ENCODE data around the gene UBA7.
"Not testable (repeated sequence)": the region's sequence is repeated elsewhere in the genome, so short reads cannot be mapped to it uniquely, and the experiment has no call there.

Gene UBA7

DNA sequence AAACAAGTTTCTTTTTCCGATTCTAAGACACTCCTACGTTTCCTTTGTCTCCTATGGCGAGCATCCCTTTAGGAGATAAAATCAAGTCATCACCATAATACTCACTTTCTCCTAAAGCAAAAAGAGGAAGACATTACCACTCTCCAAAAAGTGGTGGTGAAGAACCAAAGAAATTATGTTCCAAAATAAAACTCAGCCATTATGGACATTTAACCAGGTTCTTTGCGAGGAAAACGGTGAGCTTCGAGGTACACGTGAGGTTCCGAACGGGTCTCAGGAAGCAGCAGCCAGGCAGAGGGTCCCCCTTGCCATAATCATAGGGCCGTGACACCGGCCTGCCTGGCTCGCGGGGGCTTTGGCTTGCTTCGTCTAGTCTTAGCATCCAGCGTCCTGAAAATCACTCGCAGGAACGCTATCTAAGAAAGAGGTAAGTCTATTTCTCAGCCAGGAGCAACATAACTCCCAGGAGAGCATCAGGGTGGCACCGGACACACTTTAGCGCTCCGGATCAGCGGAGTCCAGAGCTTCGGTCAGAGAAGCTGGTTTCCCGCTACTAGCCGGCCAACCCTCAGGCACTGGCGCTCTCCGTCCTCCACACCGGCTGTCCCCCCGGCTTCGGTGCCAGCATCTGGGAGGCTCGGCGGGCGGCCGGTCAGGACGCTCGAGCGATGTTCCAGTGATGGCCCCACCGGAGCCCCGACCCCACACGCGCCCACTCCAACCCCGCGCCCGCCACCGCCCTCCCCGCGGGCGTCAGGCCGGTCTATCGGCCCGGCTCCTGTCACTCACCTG lies 28.0 kb downstream of the UBA7 start:
- peak in 3 of 5 donors; percentile 20 to 29 (median 23) for DNase-seq

DNA sequence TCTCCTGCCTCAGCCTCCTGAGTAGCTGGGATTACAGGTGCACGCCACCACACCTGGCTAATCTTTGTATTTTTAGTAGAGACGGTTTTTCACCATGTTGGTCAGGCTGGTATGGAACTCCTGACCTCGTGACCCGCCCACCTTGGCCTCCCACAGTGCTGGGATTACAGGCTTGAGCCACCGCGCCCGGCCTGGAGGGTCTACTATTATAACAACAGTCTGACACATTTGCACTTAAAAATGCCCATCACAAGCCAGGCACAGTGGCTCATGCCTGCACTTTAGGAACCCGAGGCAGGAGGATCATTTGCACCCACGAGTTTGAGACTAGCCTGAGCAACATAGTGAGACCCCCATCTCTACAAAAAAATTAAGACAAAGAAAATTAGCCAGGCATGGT lies 31.5 kb downstream of the UBA7 start:
- not testable (repeated sequence) for DNase-seq

DNA sequence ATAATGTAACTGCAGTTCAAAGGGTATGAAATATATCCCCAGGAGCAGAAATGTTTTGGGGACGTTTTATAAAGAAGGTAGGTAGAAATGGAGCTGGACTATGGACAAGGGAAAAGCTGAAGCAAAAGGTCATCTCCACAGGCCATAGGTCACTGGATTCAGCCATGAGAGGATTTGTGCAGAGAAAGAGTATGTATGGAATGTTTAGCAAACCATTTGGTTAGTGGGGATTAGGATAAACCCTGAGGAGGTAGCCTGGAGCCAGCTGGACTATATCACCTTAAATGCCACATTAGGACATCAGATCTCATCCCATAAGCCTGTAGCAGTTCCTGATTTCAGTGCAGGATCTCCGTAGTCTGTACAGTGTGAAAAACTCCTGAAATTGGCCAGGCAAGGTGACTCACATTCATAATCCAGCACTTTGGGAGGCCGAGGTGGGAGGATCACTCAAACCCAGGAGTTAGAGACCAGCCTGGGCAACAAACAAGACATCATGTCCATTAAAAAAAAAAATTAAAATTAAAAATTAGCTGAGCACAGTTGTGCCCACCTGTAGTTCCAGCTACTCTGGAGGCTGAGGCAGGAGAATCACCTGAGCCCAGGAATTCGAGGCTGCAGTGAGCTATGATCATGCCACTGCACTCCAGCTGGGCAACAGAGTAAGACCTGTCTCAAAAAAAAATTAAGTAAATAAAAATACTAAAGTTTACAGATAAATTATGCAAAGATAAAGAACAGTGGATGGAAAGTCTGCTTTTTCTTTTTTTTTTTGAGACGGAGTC lies 32.1 kb downstream of the UBA7 start:
- DNase-seq: no peak

DNA sequence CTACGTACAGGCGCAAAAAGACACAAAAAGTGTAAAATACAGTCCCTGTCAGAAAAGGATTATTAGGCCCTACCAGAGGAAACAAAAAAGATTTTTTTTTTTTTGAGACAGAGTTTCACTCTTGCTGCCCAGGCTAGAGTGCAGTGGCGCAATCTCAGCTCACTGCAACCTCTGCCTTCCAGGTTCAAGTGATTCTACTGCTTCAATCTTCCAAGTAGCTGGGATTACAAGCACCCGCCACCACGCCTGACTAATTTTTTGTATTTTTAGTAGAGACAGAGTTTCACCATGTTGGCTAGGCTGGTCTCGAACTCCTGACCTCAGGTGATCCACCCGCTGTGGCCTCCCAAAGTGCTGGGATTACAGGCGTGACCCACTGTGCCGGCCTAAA lies 32.8 kb downstream of the UBA7 start:
- DNase-seq: not testable (repeated sequence)

DNA sequence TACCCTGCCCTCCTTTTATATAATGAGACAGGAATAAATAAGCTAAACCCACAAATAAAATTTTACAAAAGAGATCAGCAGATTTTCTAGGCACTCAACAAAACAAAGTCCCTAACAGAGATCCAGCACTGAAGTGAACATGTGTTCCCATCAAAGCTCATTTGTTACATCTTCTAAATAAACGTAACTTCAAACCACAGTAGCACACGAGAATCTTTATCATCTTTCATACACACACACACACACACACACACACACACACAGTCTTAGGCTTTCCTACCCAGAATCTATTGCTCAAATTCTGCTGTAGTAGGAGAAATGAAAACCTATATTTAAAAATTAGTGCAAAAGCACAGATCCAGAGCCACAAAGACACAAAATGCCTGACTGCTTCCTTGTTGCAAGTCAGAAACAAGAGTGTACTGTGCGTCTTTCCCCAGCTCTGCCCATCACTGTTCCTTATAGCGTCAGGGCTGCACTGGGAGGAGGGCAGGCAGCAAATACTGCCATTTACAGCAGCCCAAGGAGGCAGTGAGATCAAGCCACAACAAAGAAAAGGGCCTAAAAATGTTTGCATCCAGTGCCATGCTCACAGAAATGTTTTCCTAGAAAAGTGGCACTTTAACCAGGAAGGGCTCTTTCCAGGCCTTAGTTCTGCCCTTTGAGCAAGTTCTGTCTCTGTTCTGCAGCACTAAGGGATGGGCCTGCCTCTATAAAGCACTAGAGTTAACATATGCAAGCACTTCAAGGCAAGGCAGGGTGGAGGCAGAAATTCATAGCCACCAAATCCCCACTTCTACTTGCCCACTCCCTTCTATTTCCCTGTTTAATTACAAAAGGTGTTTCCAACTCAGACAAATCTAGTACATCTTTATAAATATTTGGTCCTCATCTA lies 33.4 kb downstream of the UBA7 start:
- no peak for DNase-seq

DNA sequence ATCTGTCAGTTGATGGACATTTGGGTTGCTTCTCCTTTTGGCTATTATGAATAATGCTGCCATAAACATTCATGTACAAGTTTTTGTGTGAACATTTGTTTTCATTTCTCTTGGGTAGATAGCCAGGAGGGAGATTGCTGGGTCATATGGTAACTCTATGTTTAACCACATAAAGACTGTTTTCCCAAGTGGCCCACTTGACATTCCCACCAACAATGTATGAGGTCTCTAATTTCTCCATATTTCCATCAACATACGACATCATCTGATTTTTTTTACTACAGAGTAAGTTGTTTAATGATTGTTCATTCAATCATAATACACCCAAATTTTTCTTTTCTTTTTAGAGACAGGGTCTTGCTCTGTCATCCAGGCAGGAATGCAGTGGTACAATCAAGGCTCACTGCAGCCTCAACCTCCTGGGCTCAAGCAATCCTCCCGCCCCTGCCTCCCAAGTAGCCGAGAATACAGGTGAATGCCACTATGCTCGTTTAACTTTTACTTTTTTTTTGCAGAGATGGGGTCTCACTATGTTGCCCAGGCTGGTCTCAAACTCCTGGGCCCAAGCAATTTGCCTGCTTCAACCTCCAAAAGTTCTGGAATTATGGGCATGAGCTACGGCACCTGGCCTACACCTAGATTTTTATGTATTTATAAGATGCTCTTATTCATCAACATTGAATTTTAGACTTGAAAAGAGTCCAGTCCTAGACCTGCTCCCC lies 34.2 kb downstream of the UBA7 start:
- no peak for DNase-seq

DNA sequence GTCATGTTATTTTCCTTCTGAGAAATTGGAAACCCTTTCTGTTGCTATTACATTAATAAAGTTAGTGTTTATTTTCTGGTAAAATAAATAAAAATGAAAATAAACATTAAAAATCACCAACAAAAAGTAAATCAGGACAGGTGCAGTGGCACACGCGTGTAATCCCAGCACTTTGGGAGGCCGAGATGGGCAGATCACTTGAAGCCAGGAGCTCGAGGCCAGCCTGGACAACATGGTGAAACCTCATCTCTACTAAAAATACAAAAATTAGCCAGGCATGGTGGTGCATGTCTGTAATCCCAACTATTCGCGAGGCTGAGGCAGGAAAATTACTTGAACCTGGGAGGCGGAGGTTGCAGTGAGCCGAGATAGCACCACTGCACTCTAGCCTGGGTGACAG lies 37.7 kb downstream of the UBA7 start:
- not testable (repeated sequence) for DNase-seq

DNA sequence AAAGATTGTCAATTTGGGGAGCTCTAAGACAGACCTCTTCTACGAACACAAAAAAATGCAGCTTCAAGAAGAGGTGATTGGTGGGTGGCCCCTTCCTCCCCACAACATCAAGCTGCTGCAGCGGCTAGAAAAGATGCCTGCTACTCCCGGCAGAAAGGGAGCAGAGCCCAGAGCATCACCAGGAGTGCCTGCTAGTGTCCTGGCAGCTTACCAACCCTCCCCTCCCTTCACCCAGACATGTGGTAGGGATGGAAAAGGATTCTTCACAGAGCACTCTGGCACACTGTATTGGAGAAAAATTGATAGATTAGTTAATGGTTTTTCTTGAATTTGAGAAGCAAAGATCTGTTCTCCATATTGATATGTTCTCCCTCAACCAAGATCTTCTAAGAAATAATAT lies 38.2 kb downstream of the UBA7 start:
- no peak for DNase-seq

DNA sequence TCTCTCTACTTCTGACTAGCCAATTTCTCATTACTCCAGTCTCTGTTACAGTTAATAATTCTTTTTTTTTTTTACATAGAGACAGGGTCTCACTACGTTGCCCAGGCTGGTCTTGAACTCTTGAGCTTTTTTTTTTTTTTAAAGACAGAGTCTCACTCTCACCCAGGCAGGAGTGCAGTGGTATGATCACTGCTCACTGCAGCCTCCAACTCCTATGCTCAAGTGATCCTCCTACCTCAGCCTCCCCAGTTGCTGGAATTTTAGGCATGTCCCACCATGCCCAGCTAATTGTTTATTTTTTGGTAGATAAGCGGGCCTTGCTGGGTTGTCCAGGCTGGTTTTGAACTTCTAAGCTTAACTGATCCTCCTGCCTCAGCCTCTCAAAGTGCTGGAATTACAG lies 41.0 kb downstream of the UBA7 start:
- no peak for DNase-seq

DNA sequence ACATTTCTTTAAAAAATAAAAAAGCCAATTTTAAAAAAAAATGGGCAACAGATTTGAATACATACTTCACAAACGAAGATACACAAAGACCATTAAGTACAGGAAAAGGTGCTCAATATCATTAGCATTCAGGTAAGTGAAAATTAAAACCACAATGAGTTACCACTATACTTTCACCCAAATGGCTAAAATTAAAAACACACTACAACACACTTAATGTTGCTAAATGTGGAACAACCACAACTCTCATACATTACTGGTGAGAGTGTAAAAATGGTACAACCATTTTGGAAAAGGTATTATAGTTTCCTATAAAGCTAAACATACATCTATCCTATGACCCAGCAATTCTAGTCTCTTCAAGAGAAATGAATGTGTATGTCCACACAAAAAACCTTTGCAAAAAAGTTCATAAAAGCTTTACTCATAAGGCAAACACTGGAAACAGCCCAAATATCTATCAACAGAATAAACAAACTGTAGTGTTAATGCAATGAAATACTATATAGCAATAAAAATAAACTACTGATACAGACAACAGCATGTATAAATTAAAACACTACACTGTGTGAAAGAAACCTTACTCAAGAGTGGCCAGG lies 42.3 kb downstream of the UBA7 start:
- no peak for DNase-seq

DNA sequence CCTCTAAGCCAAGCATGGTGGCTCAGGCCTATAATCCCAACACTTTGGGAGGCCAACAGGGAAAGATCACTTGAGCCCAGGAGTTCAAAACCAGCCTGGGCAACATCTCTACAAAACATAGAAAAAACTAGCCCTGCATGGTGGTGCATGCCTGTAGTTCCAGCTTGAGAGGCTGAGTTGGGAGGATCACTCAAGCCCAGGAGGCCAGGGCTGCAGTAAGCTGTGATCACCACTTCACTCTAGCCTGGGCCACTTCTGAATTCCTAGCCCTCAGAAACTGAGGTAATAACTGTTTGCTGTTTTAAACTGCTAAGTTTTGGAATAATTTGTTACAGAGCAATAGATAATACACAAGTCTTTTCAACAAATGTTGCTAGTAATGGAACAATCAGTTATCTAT lies 43.8 kb downstream of the UBA7 start:
- DNase-seq: no peak

DNA sequence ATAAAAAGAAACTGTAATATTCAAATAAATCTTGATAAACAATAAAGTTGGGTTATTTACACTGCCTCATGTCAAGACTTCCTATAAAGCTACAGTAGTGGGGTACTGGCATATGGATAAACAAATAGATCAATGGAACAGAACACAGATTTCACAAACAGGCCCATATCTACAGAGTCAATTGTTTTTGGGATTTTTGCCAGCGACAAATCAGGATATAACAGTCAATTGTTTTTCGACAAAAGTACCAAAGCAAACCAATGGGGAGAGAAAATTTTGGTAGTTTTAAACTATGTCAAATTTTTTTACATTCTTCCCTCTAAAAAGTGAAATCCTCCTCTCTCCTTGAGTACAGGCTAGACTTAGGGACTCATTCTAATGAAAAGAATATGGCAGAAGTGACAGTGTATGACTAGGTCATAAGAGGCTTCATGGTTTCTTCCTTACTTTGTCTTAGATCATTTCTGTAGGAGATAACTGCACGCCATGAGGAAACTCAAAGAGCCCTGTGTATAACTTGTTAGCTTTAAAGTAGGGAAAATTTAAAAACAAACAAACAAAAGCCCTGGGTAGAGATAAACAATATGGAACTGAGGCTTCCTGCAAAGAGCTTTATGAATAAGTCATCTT lies 44.4 kb downstream of the UBA7 start:
- no peak for DNase-seq

DNA sequence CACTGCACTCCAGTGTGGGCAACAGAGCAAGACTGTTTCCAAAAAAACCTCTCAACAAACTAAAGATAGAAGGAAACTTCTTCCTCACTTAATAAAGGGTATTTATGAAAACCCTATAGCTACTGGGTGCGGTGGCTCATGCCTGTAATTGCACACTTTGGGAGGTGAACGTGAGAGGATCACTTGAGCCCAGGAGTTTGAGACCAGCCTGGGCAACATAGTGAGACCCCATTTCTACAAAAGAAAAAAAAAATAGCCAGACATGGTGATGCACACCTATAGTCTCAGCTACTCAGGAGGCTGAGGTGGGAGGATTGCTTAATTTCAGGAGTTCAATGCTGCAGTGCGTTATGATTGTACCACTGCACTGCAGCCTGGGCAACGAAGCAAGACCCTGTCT lies 49.8 kb downstream of the UBA7 start:
- DNase-seq: no peak

DNA sequence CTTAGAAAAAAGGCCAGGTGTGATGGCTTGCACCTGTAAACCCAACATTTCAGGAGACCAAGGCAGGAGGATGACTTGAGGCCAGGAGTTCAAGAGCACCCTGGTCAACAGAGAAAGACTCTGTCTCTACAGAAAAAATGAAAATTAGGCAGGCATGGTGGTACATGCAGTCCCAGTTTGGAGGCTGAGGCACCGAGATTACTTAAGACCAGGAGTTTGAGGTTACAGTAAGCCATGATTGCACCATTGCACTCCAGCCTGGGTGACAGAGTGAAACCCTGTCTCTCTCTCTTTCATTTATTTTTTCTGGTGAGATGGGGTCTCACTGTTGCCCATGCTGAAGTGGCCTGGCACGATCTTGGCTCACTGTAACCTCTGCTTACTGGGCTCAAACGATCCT lies 52.1 kb downstream of the UBA7 start:
- no peak for DNase-seq

DNA sequence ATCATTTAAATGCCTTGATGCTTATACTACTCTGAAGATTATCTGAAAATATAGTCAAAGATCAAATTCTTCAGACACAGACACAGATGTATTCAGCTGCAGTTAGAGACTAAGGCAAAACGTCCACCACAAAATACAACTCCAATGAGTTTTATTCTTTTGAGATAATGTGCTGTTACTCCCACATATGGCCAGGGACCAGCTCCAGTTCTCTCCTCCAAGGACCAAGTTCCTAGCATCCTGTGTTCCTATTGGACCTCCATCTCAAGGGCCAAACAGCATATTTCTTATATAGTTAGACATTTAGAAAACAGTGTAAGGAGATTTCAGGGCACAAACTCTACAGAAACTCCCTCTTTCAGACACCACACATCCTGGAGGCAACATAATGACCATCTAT lies 54.5 kb downstream of the UBA7 start:
- no peak for DNase-seq

DNA sequence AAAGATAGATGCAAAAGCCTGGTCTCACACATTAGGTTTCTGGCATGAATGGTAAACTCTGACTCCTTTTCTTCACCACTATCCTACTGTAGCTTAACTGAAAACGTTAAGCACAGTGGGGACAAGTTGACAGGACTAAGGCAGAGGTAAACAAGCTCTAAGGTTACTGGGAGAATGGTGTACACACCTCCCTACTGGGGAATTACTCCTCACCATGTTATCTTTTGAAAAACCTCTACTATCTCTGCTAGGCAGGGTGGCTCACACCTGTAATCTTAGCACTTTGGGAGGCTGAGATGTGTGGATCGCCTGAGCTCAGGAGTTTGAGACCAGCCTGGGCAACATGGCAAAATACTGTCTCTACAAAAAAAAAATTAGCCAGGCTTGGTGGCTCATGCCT lies 56.6 kb downstream of the UBA7 start:
- no peak for DNase-seq

DNA sequence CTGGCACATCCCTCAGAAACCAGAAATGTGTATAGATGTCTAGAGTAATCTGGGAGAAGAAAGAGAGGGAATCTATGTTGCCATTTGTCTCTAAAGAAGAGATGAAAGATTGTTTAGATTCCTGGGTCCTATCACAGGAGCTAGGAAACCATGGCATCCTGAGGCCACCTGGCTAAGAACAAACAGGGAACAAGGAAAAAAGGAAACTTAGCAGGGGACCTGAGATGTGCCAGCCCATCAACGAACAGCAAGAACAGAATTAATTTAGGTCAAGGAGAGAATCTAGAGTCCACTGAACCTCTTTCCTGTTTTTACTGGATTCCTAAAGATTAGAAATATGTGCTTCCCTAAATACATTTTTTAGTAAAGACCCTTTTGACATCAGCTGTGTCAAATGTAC lies 57.7 kb downstream of the UBA7 start:
- no peak for DNase-seq

Data from T-helper 1 cell (primary cell).